Stomach smooth muscle (tissue), 2 donors: ENCODE measurements around the gene RTP4.
A peak's percentile ranks its signal among the peaks of the same experiment; 100 is the strongest.

Experiments
- H3K27ac ChIP-seq: one replicate; pipeline ENCODE4 v1.7.0; 2013; ENCODE audit warnings: mild to moderate bottlenecking, low read length, inconsistent platforms
- H3K27me3 ChIP-seq, 2 donors: one replicate each; pipeline ENCODE4 v1.7.0; 2013; ENCODE audit warnings: low read length in 2 of 2; ENCODE audit not compliant: insufficient read depth in 2 of 2, control insufficient read depth in 1 of 2
- H3K36me3 ChIP-seq, 2 donors: one replicate each; pipeline ENCODE4 v1.7.0; 2013; ENCODE audit warnings: low read length in 2 of 2; ENCODE audit not compliant: control insufficient read depth in 2 of 2, insufficient read depth in 2 of 2
- H3K4me1 ChIP-seq: one replicate; pipeline ENCODE4 v1.7.0; 2013; ENCODE audit warnings: low read length; ENCODE audit not compliant: control insufficient read depth, insufficient read depth
- H3K4me3 ChIP-seq, 2 donors: one replicate each; pipeline ENCODE4 v1.7.0; 2013; ENCODE audit warnings: low read length in 2 of 2
- H3K9ac ChIP-seq, 2 donors: one replicate each; pipeline ENCODE4 v1.7.0; 2013; ENCODE audit warnings: low read length in 2 of 2, mild to moderate bottlenecking in 1 of 2
- H3K9me3 ChIP-seq, 2 donors: one replicate each; pipeline ENCODE4 v1.7.0; 2013; ENCODE audit warnings: low read length in 2 of 2; ENCODE audit not compliant: control insufficient read depth in 2 of 2
- donor health status: healthy.
- donor health status: Pancreatic carcinoma.

RTP4 gene

GRCh38 chr3:187369089-187369447 is 883 bp downstream of the RTP4 start:
- Histone ChIP-seq H3K9me3 (peaks cover 0 to under 1% of the 10 kb centered on the region in 2 donors), H3K4me1 (peaks cover 9% of the 10 kb centered on the region), H3K27me3 (no peaks in the 10 kb centered on the region), H3K9ac (peak overlapping the region; percentile 31 to 36), H3K36me3 (peaks cover 6 to 8% of the 10 kb centered on the region in 2 donors), H3K4me3 (peak overlapping the region; percentile 68 to 84), H3K27ac (peak overlapping the region; percentile 76)

GRCh38 chr3:187370051-187370450 is 1.9 kb downstream of the RTP4 start:
- no peak overlapping the region for H3K27ac ChIP-seq
- no peak overlapping the region for H3K9ac ChIP-seq
- H3K27me3 ChIP-seq, result no peaks in the 10 kb centered on the region
- H3K4me3 ChIP-seq, result no peak overlapping the region
- peaks cover 9% of the 10 kb centered on the region for H3K4me1 ChIP-seq
- H3K36me3 ChIP-seq, result peaks cover 6 to 8% of the 10 kb centered on the region in 2 donors
- peaks cover 0 to 3% of the 10 kb centered on the region in 2 donors for H3K9me3 ChIP-seq

DNA sequence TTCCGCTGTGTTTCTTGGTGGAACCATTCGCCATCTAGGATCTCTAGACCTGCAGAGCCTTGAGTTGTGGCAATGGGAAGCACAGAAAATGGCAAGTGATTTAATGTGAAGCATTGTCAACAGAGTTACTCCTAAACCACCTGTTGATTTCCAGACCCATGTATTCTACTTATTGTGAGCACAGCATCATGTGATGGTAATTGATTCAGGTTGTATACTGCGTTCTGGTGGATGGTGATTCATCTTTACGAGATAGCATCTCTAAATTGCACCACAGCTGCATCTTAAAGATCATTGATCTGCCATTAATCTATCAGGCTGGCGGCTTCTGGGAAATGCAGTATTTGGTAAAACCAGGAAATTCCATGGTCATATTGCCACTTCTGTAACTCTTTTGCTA is 7.4 kb downstream of the RTP4 start:
- H3K4me3 ChIP-seq, result no peak overlapping the region
- no peak overlapping the region for H3K27ac ChIP-seq
- peaks cover 6 to 7% of the 10 kb centered on the region in 2 donors for H3K36me3 ChIP-seq
- no peaks in the 10 kb centered on the region for H3K4me1 ChIP-seq
- no peak overlapping the region for H3K9ac ChIP-seq
- H3K9me3 ChIP-seq, result peaks cover 0 to 3% of the 10 kb centered on the region in 2 donors
- no peaks in the 10 kb centered on the region for H3K27me3 ChIP-seq

DNA sequence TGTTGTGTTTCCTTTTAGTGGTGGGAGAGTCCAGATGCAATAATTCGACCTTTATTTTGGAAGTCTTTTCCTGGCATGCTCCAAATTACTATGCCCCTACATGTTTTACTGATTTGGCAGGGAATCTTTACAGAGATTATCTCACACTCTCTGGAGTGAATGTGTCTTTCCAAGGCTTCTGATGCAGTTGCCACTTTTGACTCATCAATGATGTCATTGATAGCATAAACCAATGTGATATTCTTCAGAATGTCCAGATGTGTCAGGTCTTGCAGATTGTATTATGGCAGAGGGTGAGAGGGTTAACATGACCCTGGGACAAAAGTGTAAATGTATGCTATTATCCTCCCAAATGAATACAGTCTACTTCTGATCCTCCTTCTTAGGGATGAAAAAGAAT is 9.7 kb downstream of the RTP4 start:
- Histone ChIP-seq H3K27me3 (no peaks in the 10 kb centered on the region), H3K9me3 (peaks cover 0 to 3% of the 10 kb centered on the region in 2 donors), H3K36me3 (no peaks in the 10 kb centered on the region), H3K27ac (no peak overlapping the region), H3K9ac (no peak overlapping the region), H3K4me1 (no peaks in the 10 kb centered on the region), H3K4me3 (no peak overlapping the region)

GRCh38 chr3:187382609-187383151 is 14.5 kb downstream of the RTP4 start:
- H3K9ac ChIP-seq, result no peak overlapping the region
- no peaks in the 10 kb centered on the region for H3K9me3 ChIP-seq
- no peak overlapping the region for H3K4me3 ChIP-seq
- no peaks in the 10 kb centered on the region for H3K36me3 ChIP-seq
- no peaks in the 10 kb centered on the region for H3K27me3 ChIP-seq
- H3K27ac ChIP-seq, result no peak overlapping the region
- H3K4me1 ChIP-seq, result no peaks in the 10 kb centered on the region

DNA sequence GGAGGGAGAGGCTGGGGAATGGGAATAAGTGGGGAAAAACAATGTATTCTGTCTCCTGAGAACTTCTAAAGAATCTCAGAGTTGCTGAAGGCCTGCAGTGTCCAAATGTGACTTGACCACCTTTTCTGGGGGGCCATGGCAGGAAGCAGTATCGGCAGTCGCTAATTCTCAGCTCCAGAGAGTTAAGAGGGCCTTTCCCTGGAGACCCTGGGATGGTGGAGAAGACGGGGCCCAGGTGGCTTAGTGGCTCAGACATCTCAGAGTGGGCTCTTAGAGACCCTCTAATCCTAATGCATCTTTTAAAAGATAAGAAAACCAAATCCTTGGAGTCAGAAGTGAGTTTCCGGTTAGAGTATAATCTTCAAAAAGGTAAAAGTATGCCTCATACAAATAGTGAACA is 15.1 kb downstream of the RTP4 start:
- H3K4me3 ChIP-seq, result no peak overlapping the region
- H3K9me3 ChIP-seq, result no peaks in the 10 kb centered on the region
- H3K4me1 ChIP-seq, result no peaks in the 10 kb centered on the region
- H3K9ac ChIP-seq, result no peak overlapping the region
- H3K36me3 ChIP-seq, result no peaks in the 10 kb centered on the region
- H3K27me3 ChIP-seq, result no peaks in the 10 kb centered on the region
- no peak overlapping the region for H3K27ac ChIP-seq

DNA sequence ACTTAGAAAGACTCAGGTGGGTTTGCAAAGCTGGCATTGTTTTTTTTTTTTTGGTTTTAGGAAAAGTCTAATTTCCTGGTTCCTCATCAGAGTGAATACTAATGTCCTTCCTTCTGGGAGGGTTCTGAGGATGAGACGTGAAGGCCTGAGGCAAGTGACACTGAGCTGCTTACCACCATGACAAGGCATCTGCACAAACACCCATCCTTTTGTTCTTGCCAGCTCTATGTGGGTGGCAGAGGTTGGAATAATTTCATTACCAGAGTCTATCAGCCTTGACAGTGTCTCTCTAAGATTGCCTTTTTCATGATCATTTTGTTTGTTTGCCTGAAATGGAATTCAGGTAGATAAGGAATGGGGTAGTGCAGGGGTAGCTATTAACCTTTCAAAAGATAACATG is 17.1 kb downstream of the RTP4 start:
- Histone ChIP-seq H3K4me1 (no peaks in the 10 kb centered on the region), H3K27ac (no peak overlapping the region), H3K9ac (no peak overlapping the region), H3K4me3 (no peak overlapping the region), H3K9me3 (no peaks in the 10 kb centered on the region), H3K27me3 (no peaks in the 10 kb centered on the region), H3K36me3 (no peaks in the 10 kb centered on the region)

DNA sequence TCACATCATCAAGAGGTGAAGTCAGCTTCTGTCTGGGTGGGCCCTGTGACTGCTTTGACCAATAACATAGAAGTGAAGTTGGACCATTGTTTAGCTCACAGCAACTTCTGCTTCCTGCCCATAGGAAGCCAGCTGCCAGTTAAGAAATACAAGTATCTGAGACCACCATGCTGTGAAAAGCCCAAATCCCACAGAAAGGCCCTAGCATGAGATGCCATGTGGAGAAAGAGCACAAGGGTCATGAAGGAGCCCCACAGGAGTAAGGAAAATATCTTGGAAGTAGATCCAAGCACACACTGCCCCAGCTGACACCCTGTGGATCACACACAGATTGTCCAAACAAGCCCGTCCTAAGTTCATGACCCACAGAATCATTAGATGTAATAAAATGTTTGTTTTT is 28.5 kb downstream of the RTP4 start:
- peaks cover 0 to 2% of the 10 kb centered on the region in 2 donors for H3K27me3 ChIP-seq
- H3K9ac ChIP-seq, result no peak overlapping the region
- H3K4me1 ChIP-seq, result no peaks in the 10 kb centered on the region
- H3K36me3 ChIP-seq, result no peaks in the 10 kb centered on the region
- no peak overlapping the region for H3K4me3 ChIP-seq
- H3K9me3 ChIP-seq, result peaks cover 0 to 2% of the 10 kb centered on the region in 2 donors
- H3K27ac ChIP-seq, result no peak overlapping the region

- Histone ChIP-seq H3K27ac (no peak overlapping the region), H3K4me1 (no peaks in the 10 kb centered on the region), H3K36me3 (no peaks in the 10 kb centered on the region), H3K4me3 (no peak overlapping the region), H3K27me3 (no peaks in the 10 kb centered on the region), H3K9me3 (peaks cover 0 to 4% of the 10 kb centered on the region in 2 donors), H3K9ac (no peak overlapping the region)
Measured at GRCh38 chr3:187398955-187399354, 30.8 kb downstream of the RTP4 start.

DNA sequence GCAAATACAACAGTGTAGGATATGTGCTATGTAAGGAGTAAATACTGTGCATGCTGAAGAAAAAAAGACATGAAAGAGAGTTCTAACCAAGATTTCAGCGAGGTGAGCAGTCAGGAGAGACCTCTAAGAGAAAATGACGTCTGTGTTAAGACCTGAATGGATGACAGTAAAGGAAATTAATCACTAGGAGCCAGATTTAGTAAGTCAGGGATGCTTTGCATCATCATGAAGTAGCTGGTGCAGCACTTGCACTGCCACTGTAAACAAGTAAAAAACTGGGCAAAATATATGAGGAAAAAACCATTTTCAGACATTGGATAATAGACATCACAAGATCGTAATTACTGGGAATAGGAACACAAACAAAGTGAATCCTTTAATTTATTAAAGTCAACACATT is 32.6 kb downstream of the RTP4 start:
- H3K27me3 ChIP-seq, result no peaks in the 10 kb centered on the region
- H3K27ac ChIP-seq, result no peak overlapping the region
- no peaks in the 10 kb centered on the region for H3K4me1 ChIP-seq
- no peak overlapping the region for H3K9ac ChIP-seq
- no peak overlapping the region for H3K4me3 ChIP-seq
- no peaks in the 10 kb centered on the region for H3K36me3 ChIP-seq
- peaks cover 0 to 4% of the 10 kb centered on the region in 2 donors for H3K9me3 ChIP-seq

DNA sequence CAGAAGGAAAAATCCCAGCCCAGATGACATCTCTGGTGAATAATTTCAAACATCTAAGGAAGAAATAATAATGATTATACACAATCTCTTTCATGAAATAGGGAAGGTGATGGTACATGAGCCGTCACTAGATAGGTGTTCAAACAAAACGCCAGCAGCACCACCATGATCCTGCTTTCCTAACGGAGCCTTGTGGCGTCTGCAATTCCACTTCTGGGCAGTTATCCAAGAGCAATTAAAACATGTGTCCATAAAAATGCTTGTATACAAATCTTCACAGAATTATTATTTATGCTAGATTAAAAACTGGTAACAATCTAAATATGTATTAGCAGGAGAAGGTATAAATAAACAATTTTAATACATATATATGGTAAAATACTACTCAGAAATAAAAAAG is 33.7 kb downstream of the RTP4 start:
- H3K4me3 ChIP-seq, result no peak overlapping the region
- H3K27ac ChIP-seq, result no peak overlapping the region
- no peak overlapping the region for H3K9ac ChIP-seq
- H3K4me1 ChIP-seq, result no peaks in the 10 kb centered on the region
- H3K36me3 ChIP-seq, result no peaks in the 10 kb centered on the region
- peaks cover 0 to 4% of the 10 kb centered on the region in 2 donors for H3K9me3 ChIP-seq
- H3K27me3 ChIP-seq, result no peaks in the 10 kb centered on the region
